Measurements from ENCODE around the gene CXXC5. TPM values are rescaled to one million over a fixed set of nuclear protein-coding genes. Genes with fewer than 3 reads are reported as not detected.

Gene CXXC5
- total and polyA plus RNA-seq, 2 experiments from 2014 or later: 70.4 to 122 TPM

DNA sequence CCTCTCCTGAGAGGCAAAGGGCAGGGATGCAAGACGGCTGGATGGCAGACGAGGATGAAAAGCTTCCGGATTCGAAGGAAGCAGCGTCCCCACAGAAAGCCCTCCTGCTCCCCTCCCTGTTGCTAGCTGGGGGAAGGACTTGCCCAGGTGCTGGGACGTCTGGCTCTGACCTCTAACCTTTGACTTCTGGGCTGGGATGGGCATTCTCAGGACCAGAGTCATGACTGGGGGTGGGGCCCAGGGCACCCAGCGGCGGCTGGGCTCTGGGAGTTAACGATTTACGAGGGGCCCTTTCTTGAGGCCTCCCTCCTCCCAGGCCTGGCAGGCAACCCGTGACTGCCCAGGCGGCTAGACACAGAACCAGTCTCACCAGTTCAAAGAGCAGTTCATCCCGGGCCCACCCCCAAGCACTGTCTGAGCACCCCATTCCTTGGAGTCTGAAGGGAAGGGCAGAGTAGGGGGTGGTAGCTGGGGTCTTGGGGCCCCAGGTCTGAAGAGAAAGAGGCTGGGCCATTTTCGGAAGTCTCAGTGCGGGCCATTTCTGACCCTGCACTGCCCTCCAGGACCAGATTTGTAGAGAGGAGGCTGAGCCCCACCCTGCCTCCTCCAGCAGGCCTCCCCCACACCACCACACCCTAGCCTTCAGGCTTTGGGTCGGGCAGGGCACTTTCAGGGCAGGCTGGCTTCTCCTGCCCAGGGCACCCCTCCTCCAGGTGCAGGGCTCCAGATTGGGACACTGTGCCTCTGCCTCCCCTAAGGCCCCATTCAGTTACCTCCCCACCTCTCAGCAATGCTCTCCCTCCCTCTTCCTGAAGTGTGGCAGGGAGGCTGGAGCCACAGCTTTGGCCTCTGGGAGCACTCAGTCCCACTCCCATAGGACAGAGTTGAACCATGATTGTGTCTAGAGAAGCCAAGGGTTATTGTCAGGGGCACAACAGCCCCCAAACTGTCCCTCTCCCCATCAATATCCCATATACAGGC lies 5.0 kb upstream of the CXXC5 start:
- TF ChIP-seq, protein P1, sequence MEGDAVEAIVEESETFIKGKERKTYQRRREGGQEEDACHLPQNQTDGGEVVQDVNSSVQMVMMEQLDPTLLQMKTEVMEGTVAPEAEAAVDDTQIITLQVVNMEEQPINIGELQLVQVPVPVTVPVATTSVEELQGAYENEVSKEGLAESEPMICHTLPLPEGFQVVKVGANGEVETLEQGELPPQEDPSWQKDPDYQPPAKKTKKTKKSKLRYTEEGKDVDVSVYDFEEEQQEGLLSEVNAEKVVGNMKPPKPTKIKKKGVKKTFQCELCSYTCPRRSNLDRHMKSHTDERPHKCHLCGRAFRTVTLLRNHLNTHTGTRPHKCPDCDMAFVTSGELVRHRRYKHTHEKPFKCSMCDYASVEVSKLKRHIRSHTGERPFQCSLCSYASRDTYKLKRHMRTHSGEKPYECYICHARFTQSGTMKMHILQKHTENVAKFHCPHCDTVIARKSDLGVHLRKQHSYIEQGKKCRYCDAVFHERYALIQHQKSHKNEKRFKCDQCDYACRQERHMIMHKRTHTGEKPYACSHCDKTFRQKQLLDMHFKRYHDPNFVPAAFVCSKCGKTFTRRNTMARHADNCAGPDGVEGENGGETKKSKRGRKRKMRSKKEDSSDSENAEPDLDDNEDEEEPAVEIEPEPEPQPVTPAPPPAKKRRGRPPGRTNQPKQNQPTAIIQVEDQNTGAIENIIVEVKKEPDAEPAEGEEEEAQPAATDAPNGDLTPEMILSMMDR (IDR thresholded peaks at IDR 0.05; ENCODE audit: low read depth, low read length): no peak
- no peak for DNase-seq (ENCODE audit: low read depth in 1 of 2, low spot score in 1 of 2)
- Histone ChIP-seq H3K9me3 (ENCODE audit: low read depth) (no peaks in the 10 kb centered on the region), H3K27me3 (no peaks in the 10 kb centered on the region), H3K4me3 (no peak overlapping the region), H3K27ac (no peak overlapping the region), H3K4me1 (ENCODE audit: low read depth) (peaks cover 15% of the 10 kb centered on the region), H3K36me3 (no peaks in the 10 kb centered on the region)

DNA sequence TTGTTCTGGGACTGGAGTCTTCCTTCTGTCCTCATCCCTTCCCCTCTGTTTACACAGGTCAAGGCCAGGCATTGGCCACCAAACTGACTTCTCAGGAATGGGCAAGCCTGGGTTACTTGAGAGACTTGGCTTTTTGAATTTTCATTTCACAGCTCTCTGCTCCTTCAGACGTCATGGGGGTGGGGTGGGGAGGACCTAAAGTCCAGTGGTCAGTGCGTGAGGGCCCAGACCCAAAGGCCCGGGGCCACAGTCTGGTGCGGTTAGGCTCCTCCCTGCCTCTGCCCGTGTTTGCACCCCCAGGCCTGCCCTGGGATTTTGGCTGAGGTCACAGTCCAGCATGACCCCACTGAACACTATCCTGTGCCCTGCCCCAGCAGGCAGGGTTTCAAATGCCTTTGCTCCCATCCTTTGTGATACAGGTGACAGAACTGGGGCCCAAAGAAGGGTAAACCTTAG lies 4.1 kb upstream of the CXXC5 start:
- peaks cover 10% of the 10 kb centered on the region for H3K4me1 ChIP-seq (ENCODE audit: low read depth)
- H3K36me3 ChIP-seq: no peaks in the 10 kb centered on the region
- H3K4me3 ChIP-seq: no peak overlapping the region
- TF ChIP-seq, protein P1 (IDR thresholded peaks at IDR 0.05; ENCODE audit: low read depth, low read length): no peak
- no peaks in the 10 kb centered on the region for H3K9me3 ChIP-seq (ENCODE audit: low read depth)
- no peak overlapping the region for H3K27ac ChIP-seq
- DNase-seq (ENCODE audit: low read depth in 1 of 2, low spot score in 1 of 2): no peak
- no peaks in the 10 kb centered on the region for H3K27me3 ChIP-seq

DNA sequence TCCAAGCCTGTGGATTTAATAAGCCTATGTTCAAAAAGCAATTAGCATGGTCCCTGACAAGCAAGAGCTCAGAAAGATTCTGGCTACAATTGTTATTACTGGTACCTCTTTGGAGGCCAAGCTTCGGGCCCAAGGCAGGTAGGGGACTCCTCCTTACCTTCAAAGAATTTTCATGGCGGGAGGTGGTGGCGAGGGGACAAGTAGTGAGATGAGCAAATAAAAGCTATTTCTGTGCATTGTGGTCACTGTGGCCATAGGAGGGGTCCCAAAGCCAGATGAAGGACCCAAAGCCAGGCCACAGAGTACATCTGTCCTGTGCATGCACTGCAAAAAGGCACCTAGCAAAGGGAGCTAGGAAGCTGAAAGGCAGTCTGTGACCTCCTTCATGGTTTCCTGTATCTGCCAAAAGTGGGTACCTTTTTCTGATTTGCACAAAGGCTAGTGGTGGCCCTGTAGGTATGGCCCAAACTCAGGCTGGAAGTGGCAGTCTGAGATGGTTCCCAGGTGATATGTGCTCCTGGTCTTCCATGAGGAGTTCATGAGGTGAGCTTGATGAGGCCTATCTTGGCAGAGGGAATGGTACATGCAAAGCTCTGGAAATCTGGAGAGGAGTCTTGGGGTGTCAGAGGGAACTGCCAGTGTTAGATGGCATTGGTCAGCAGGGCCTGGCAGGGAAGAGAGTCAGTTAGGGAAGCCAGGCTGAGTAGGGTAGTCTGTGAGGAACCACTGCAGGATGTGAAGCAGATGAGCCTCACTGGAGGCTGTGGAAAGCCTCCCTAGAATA lies 3.3 kb upstream of the CXXC5 start:
- H3K4me1 ChIP-seq (ENCODE audit: low read depth): peaks cover 10% of the 10 kb centered on the region
- TF ChIP-seq, protein P1 (IDR thresholded peaks at IDR 0.05; ENCODE audit: low read depth, low read length): no peak
- no peak overlapping the region for H3K4me3 ChIP-seq
- H3K36me3 ChIP-seq: no peaks in the 10 kb centered on the region
- no peak for DNase-seq (ENCODE audit: low read depth in 1 of 2, low spot score in 1 of 2)
- H3K9me3 ChIP-seq (ENCODE audit: low read depth): no peaks in the 10 kb centered on the region
- no peaks in the 10 kb centered on the region for H3K27me3 ChIP-seq
- H3K27ac ChIP-seq: no peak overlapping the region

DNA sequence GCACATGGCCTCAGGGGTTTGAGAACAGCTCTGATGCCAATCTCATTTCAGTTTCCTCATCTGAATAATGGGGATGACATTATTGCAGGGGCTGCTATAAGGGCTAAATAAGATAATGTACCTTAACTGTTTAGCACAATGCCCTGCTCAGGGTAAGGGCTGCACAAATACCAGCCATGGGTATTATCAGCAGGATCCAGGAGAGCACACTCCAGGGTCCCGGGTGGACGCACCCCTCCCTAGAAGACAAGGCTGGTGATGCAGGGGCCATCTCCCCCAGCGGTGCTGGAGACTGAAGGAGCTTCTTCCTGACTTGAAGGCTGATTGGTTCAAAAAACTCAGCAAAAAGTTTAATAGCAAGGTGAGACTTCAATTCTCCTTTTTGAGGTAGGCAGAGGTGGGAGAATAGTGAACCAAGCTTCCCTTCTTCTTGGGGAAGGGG lies 2.7 kb upstream of the CXXC5 start:
- Histone ChIP-seq H3K36me3 (no peaks in the 10 kb centered on the region), H3K27me3 (no peaks in the 10 kb centered on the region), H3K9me3 (ENCODE audit: low read depth) (no peaks in the 10 kb centered on the region), H3K4me1 (ENCODE audit: low read depth) (peaks cover 10% of the 10 kb centered on the region), H3K4me3 (no peak overlapping the region), H3K27ac (no peak overlapping the region)
- TF ChIP-seq, protein P1 (IDR thresholded peaks at IDR 0.05; ENCODE audit: low read depth, low read length): no peak
- DNase-seq (ENCODE audit: low read depth in 1 of 2, low spot score in 1 of 2): no peak

DNA sequence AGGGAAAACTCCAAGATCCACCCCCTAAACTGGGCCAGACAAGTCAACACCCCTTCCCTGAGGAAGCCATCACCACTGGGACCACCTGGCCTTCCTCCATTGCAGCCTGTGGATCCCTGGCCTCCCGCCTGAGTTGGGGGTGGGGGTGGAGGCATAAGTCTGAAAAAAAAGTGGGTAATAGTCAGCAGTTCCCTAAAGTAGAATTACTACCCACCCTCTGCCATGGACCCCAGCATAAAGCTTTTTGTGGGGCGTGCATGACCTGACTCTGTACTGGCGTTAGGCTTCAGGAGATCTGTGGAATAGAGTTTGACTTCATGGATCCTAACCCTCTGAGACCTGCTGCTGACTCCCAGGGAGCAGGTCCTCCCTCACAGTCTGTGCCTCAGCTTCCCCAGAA lies 2.0 kb upstream of the CXXC5 start:
- no peaks in the 10 kb centered on the region for H3K9me3 ChIP-seq (ENCODE audit: low read depth)
- no peak overlapping the region for H3K27ac ChIP-seq
- no peak overlapping the region for H3K4me3 ChIP-seq
- H3K4me1 ChIP-seq (ENCODE audit: low read depth): peaks cover 10% of the 10 kb centered on the region
- DNase-seq (ENCODE audit: low read depth in 1 of 2, low spot score in 1 of 2): no peak
- H3K36me3 ChIP-seq: no peaks in the 10 kb centered on the region
- TF ChIP-seq, protein P1 (IDR thresholded peaks at IDR 0.05; ENCODE audit: low read depth, low read length): no peak
- no peaks in the 10 kb centered on the region for H3K27me3 ChIP-seq

All from cardiac muscle cell (in vitro differentiated cells and primary cell).